Measurements from ENCODE around the gene FGD4.

FGD4 gene

GRCh38 chr12:32583534-32583933, 184.2 kb downstream of the FGD4 start:
- H3K27ac ChIP-seq, result no peak overlapping the region
- no peak overlapping the region for H3K4me3 ChIP-seq (ENCODE audit: low read depth, low read length)
- no peak for DNase-seq
- no peaks in the 10 kb centered on the region for H3K9me3 ChIP-seq (ENCODE audit: severe bottlenecking)
- H3K36me3 ChIP-seq, result no peaks in the 10 kb centered on the region
- no peak for TF ChIP-seq CTCF (IDR thresholded peaks at IDR 0.05; ENCODE audit: low read depth, low read length)
- H3K27me3 ChIP-seq (ENCODE audit: insufficient read depth, low read depth, severe bottlenecking), result no peaks in the 10 kb centered on the region

DNA sequence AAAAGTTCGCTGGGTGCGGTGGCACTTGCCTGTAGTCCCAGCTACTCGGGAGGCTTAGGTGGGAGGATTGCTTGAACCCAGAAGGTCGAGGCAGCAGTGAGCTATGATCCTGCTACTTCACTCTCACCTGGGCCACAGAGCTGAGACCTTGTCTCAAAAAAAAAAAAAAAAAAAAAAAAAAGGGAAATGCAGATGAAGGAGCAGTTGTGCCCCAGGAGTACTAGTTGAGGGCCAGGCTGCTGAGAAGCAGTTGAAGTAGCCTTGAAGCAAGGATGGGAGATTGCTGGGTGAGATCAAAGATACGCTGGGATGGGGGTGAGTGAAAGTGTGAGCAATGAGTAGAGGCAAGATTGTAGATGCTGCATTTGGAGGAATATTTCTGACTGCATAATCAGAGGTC, 186.3 kb downstream of the FGD4 start:
- DNase-seq, result no peak
- Histone ChIP-seq H3K36me3 (no peaks in the 10 kb centered on the region), H3K4me3 (ENCODE audit: low read depth, low read length) (no peak overlapping the region), H3K9me3 (ENCODE audit: severe bottlenecking) (no peaks in the 10 kb centered on the region), H3K27me3 (ENCODE audit: insufficient read depth, low read depth, severe bottlenecking) (no peaks in the 10 kb centered on the region), H3K27ac (no peak overlapping the region)
- no peak for TF ChIP-seq CTCF (IDR thresholded peaks at IDR 0.05; ENCODE audit: low read depth, low read length)

GRCh38 chr12:32586390-32586789, 187.0 kb downstream of the FGD4 start:
- no peaks in the 10 kb centered on the region for H3K36me3 ChIP-seq
- H3K4me3 ChIP-seq (ENCODE audit: low read depth, low read length), result no peak overlapping the region
- H3K9me3 ChIP-seq (ENCODE audit: severe bottlenecking), result no peaks in the 10 kb centered on the region
- no peak for DNase-seq
- no peak for TF ChIP-seq CTCF (IDR thresholded peaks at IDR 0.05; ENCODE audit: low read depth, low read length)
- no peaks in the 10 kb centered on the region for H3K27me3 ChIP-seq (ENCODE audit: insufficient read depth, low read depth, severe bottlenecking)
- no peak overlapping the region for H3K27ac ChIP-seq

DNA sequence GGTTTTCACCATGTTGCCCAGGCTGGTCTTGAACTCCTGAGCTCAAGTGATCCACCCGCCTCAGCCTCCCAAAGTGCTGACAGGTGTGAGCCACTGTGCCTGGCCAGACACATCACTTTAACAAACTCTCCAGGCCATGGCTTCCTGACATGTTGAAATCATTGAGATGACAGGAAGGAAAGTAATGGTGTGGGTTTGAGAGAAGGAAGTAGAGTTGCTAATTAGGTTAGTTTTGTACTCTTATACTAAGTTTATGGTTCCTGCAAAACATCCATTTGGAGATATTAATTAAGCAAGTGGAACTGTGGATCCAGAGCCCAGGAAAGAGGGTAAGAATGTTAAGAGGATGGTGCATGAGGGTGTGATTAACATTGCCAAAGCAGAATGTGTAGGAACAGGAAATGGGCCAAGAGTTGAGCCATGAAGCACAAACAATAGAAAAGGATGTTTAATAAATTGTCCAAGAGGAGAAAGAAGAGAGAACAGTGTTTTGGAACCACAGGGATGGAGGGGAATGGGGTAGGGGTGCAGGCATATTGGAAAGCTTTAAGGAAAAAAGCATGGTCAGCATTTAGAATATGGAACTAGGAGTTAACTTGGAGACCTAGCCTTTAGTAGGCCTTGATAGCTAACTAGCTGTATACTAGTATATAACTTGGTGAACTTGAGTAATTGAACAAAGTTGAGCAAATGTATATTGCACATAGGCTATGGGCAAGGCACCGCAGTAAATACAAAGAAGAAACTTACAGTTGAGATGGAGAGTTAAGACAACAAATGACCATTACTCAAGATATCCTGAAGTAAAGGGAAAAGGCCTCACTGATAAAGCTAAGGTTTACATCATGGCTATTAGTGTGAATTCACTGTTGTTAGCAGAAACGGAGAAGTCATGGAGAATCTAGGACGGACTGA, 188.5 kb downstream of the FGD4 start:
- Histone ChIP-seq H3K27me3 (ENCODE audit: insufficient read depth, low read depth, severe bottlenecking) (no peaks in the 10 kb centered on the region), H3K9me3 (ENCODE audit: severe bottlenecking) (no peaks in the 10 kb centered on the region), H3K27ac (no peak overlapping the region), H3K36me3 (no peaks in the 10 kb centered on the region), H3K4me3 (ENCODE audit: low read depth, low read length) (no peak overlapping the region)
- no peak for DNase-seq
- no peak for TF ChIP-seq CTCF (IDR thresholded peaks at IDR 0.05; ENCODE audit: low read depth, low read length)

- H3K9me3 ChIP-seq (ENCODE audit: severe bottlenecking), result no peaks in the 10 kb centered on the region
- H3K27me3 ChIP-seq (ENCODE audit: insufficient read depth, low read depth, severe bottlenecking), result no peaks in the 10 kb centered on the region
- no peak overlapping the region for H3K4me3 ChIP-seq (ENCODE audit: low read depth, low read length)
- H3K27ac ChIP-seq, result no peak overlapping the region
- no peak for TF ChIP-seq CTCF (IDR thresholded peaks at IDR 0.05; ENCODE audit: low read depth, low read length)
- H3K36me3 ChIP-seq, result no peaks in the 10 kb centered on the region
- DNase-seq, result no peak
Observed at GRCh38 chr12:32588604-32589003, 189.2 kb downstream of the FGD4 start.
